Erythroblast (primary cell): ENCODE measurements around the gene NEAT1.

Experiments used
- DNase-seq, 2 experiments: peaks; one replicate each; lab custom pipeline; 2025; lab: John Stamatoyannopoulos, UW
- GATA1 ChIP-seq: IDR thresholded peaks from 2 replicates; pipeline ENCODE4 v1.6.1; 2011; ENCODE audit warnings: low read depth, mild to moderate bottlenecking, control low read depth, low read length, moderate library complexity
- POLR2A ChIP-seq: IDR thresholded peaks from 2 replicates; pipeline ENCODE4 v1.6.1; 2011; ENCODE audit warnings: mild to moderate bottlenecking, low read length

NEAT1 gene

GRCh38 chr11:65422633-65423515 lies at the start of gene NEAT1:
NEAT1 (plus strand) TSS chr11:65422798.
- DNase-seq = peak; percentile 94 to 98

GRCh38 chr11:65373839-65374580 lies 48.6 kb upstream of the NEAT1 start:
- DNase-seq = peak; percentile 27 to 28

More at GRCh38 chr11:65422633-65423515, at the start of gene NEAT1:
- TF ChIP-seq GATA1 (no peak), POLR2A (peak; percentile 100)

GRCh38 chr11:65375012-65375411 lies 47.6 kb upstream of the NEAT1 start:
- no peak for DNase-seq
- no peak for TF ChIP-seq POLR2A

More at GRCh38 chr11:65373839-65374580, 48.6 kb upstream of the NEAT1 start:
- TF ChIP-seq POLR2A (no peak), GATA1 (no peak)

- no peak for TF ChIP-seq POLR2A
- TF ChIP-seq GATA1 = no peak
- no peak for DNase-seq
Measured at GRCh38 chr11:65376138-65376713, 46.4 kb upstream of the NEAT1 start.

GRCh38 chr11:65377036-65377435 lies 45.6 kb upstream of the NEAT1 start:
- TF ChIP-seq GATA1 (no peak), POLR2A (no peak)
- DNase-seq = no peak

- TF ChIP-seq GATA1 (no peak), POLR2A (no peak)
- no peak for DNase-seq
Measured at GRCh38 chr11:65377777-65378176, 44.8 kb upstream of the NEAT1 start.

GRCh38 chr11:65378208-65378927 lies 44.2 kb upstream of the NEAT1 start:
- no peak for TF ChIP-seq GATA1
- DNase-seq = peak in 1 of 2 experiments; percentile 33

- TF ChIP-seq GATA1 (no peak), POLR2A (no peak)
Measured at GRCh38 chr11:65378928-65379638, 43.5 kb upstream of the NEAT1 start.

GRCh38 chr11:65379698-65380459 lies 42.7 kb upstream of the NEAT1 start:
- DNase-seq = no peak
- TF ChIP-seq POLR2A = no peak
- no peak for TF ChIP-seq GATA1

More at GRCh38 chr11:65378928-65379638, 43.5 kb upstream of the NEAT1 start:
- no peak for DNase-seq

- TF ChIP-seq GATA1 (no peak), POLR2A (no peak)
- DNase-seq = no peak
Measured at GRCh38 chr11:65380460-65381119, 42.0 kb upstream of the NEAT1 start.

- no peak for TF ChIP-seq GATA1
- TF ChIP-seq POLR2A = no peak
- DNase-seq = no peak
Measured at GRCh38 chr11:65381716-65382032, 40.9 kb upstream of the NEAT1 start.
